ENCODE measurements around the gene C12orf75.
"Not testable (repeated sequence)": the region's sequence is repeated elsewhere in the genome, so short reads cannot be mapped to it uniquely, and the experiment has no call there.

The C12orf75 gene

GRCh38 chr12:105310476-105311085, 19.9 kb upstream of the C12orf75 start:
- not testable (repeated sequence) for DNase-seq (ENCODE audit: low read depth)

- not testable (repeated sequence) for DNase-seq (ENCODE audit: low read depth)
Measured at GRCh38 chr12:105311936-105312335, 18.6 kb upstream of the C12orf75 start.

GRCh38 chr12:105313755-105314154, 16.7 kb upstream of the C12orf75 start:
- not testable (repeated sequence) for DNase-seq (ENCODE audit: low read depth)

GRCh38 chr12:105315130-105315529, 15.4 kb upstream of the C12orf75 start:
- DNase-seq (ENCODE audit: low read depth), result no peak

GRCh38 chr12:105315726-105316125, 14.8 kb upstream of the C12orf75 start:
- no peak for DNase-seq (ENCODE audit: low read depth)

- DNase-seq (ENCODE audit: low read depth), result no peak
Measured at GRCh38 chr12:105316931-105317852, 13.3 kb upstream of the C12orf75 start.

GRCh38 chr12:105317942-105318621, 12.4 kb upstream of the C12orf75 start:
- no peak for DNase-seq (ENCODE audit: low read depth)

- DNase-seq (ENCODE audit: low read depth), result no peak
Measured at GRCh38 chr12:105318651-105319483, 11.6 kb upstream of the C12orf75 start.

- DNase-seq (ENCODE audit: low read depth), result no peak
Measured at GRCh38 chr12:105319691-105320209, 10.7 kb upstream of the C12orf75 start.

- DNase-seq (ENCODE audit: low read depth), result no peak
Measured at GRCh38 chr12:105321125-105321524, 9.4 kb upstream of the C12orf75 start.

GRCh38 chr12:105322070-105322469, 8.4 kb upstream of the C12orf75 start:
- DNase-seq (ENCODE audit: low read depth), result no peak

- no peak for DNase-seq (ENCODE audit: low read depth)
Measured at GRCh38 chr12:105324704-105325103, 5.8 kb upstream of the C12orf75 start.

- DNase-seq (ENCODE audit: low read depth), result no peak
Measured at GRCh38 chr12:105325117-105325516, 5.4 kb upstream of the C12orf75 start.

GRCh38 chr12:105329926-105330282, 587 bp upstream of the C12orf75 start:
- DNase-seq (ENCODE audit: low read depth), result no peak

- DNase-seq (ENCODE audit: low read depth), result no peak
Measured at GRCh38 chr12:105330931-105331804, 677 bp downstream of the C12orf75 start.

- no peak for DNase-seq (ENCODE audit: low read depth)
Measured at GRCh38 chr12:105331805-105332251, 1.3 kb downstream of the C12orf75 start.

- DNase-seq (ENCODE audit: low read depth), result not testable (repeated sequence)
Measured at GRCh38 chr12:105332286-105332685, 1.8 kb downstream of the C12orf75 start.

GRCh38 chr12:105332925-105333324, 2.4 kb downstream of the C12orf75 start:
- DNase-seq (ENCODE audit: low read depth), result no peak

- DNase-seq (ENCODE audit: low read depth), result no peak
Measured at GRCh38 chr12:105334001-105334400, 3.5 kb downstream of the C12orf75 start.

- no peak for DNase-seq (ENCODE audit: low read depth)
Measured at GRCh38 chr12:105334582-105334981, 4.1 kb downstream of the C12orf75 start.

GRCh38 chr12:105335856-105336255, 5.4 kb downstream of the C12orf75 start:
- DNase-seq (ENCODE audit: low read depth), result no peak
